ENCODE data around the gene CDCA4. TPM values are rescaled to one million over a fixed set of nuclear protein-coding genes. Genes with fewer than 3 reads are reported as not detected.

The CDCA4 gene
- polyA plus RNA-seq, 1 donor from 2014 or later, result 5.4 TPM

- H3K9ac ChIP-seq (ENCODE audit: low read length), result no peak overlapping the region
- no peak for TF ChIP-seq CTCF (IDR thresholded peaks at IDR 0.05; ENCODE audit: poor library complexity, severe bottlenecking)
- no peak for TF ChIP-seq TAF1 (IDR thresholded peaks at IDR 0.05; ENCODE audit: low read depth)
- no peak for TF ChIP-seq REST (IDR thresholded peaks at IDR 0.05; ENCODE audit: borderline replicate concordance)
- no peak for TF ChIP-seq EZH2 (IDR thresholded peaks at IDR 0.05; ENCODE audit: borderline replicate concordance, insufficient read depth, low read length, poor library complexity, severe bottlenecking)
- no peak for TF ChIP-seq SMC3 (conservative IDR thresholded peaks at IDR 0.05; ENCODE audit: poor library complexity)
- no peak for TF ChIP-seq EP300 (conservative IDR thresholded peaks at IDR 0.05; ENCODE audit: poor library complexity, severe bottlenecking)
- no peak for TF ChIP-seq POLR2AphosphoS5 (IDR thresholded peaks at IDR 0.05)
- no peak for TF ChIP-seq MXI1 (conservative IDR thresholded peaks at IDR 0.05; ENCODE audit: poor library complexity, severe bottlenecking)
- no peak for TF ChIP-seq RAD21 (conservative IDR thresholded peaks at IDR 0.05)
- H3K9me2 ChIP-seq (ENCODE audit: insufficient read depth, low read length), result no peaks in the 10 kb centered on the region
- H3K36me3 ChIP-seq (ENCODE audit: insufficient read depth, low read length), result no peaks in the 10 kb centered on the region
- no peak overlapping the region for H2AFZ ChIP-seq (ENCODE audit: low read depth, low read length)
- no peaks in the 10 kb centered on the region for H3K9me3 ChIP-seq (ENCODE audit: low read length)
- no peaks in the 10 kb centered on the region for H3F3A ChIP-seq (ENCODE audit: insufficient read depth, low read length, poor library complexity, severe bottlenecking)
- no peak overlapping the region for H3K4me3 ChIP-seq (ENCODE audit: low read length)
- H3K79me2 ChIP-seq (replicated peaks; ENCODE audit: insufficient read depth, low read length), result no peaks in the 10 kb centered on the region
- H3K4me2 ChIP-seq (ENCODE audit: low read length), result no peak overlapping the region
- no peaks in the 10 kb centered on the region for H4K20me1 ChIP-seq (ENCODE audit: insufficient read depth)
- no peaks in the 10 kb centered on the region for H3K27me3 ChIP-seq (ENCODE audit: insufficient read depth, low read depth, low read length)
- H3K27ac ChIP-seq (ENCODE audit: low read length), result no peak overlapping the region
Measured at GRCh38 chr14:105053996-105054395, 33.1 kb upstream of the CDCA4 start.

DNA sequence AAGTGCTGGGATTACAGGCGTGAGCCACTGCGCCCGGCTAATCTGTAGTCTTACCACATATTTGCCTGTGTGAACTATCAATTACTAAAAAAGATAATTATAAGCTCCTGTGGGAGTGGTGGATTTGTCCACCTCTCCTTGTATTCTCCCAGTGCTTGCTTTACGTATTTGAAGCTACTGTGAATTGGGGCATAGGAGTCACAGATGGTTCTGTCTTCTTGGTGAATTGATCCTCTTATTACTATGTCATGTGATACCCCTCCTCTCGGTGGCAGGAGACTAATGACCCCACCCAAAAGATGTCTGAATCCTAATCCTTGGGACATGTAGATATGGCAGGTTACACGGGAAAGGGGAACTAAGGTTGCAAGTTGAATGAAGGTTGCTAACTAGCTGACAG lies 32.5 kb upstream of the CDCA4 start:
- Histone ChIP-seq H3K79me2 (replicated peaks; ENCODE audit: insufficient read depth, low read length) (no peaks in the 10 kb centered on the region), H4K20me1 (ENCODE audit: insufficient read depth) (no peaks in the 10 kb centered on the region), H3K9me3 (ENCODE audit: low read length) (no peaks in the 10 kb centered on the region), H2AFZ (ENCODE audit: low read depth, low read length) (no peak overlapping the region), H3K27ac (ENCODE audit: low read length) (no peak overlapping the region), H3K9ac (ENCODE audit: low read length) (no peak overlapping the region), H3K4me3 (ENCODE audit: low read length) (no peak overlapping the region), H3F3A (ENCODE audit: insufficient read depth, low read length, poor library complexity, severe bottlenecking) (no peaks in the 10 kb centered on the region), H3K36me3 (ENCODE audit: insufficient read depth, low read length) (no peaks in the 10 kb centered on the region), H3K4me2 (ENCODE audit: low read length) (no peak overlapping the region), H3K9me2 (ENCODE audit: insufficient read depth, low read length) (no peaks in the 10 kb centered on the region), H3K27me3 (ENCODE audit: insufficient read depth, low read depth, low read length) (no peaks in the 10 kb centered on the region)
- no peak for TF ChIP-seq TAF1 (IDR thresholded peaks at IDR 0.05; ENCODE audit: low read depth)
- no peak for TF ChIP-seq SMC3 (conservative IDR thresholded peaks at IDR 0.05; ENCODE audit: poor library complexity)
- no peak for TF ChIP-seq CTCF (IDR thresholded peaks at IDR 0.05; ENCODE audit: poor library complexity, severe bottlenecking)
- no peak for TF ChIP-seq EZH2 (IDR thresholded peaks at IDR 0.05; ENCODE audit: borderline replicate concordance, insufficient read depth, low read length, poor library complexity, severe bottlenecking)
- no peak for TF ChIP-seq EP300 (conservative IDR thresholded peaks at IDR 0.05; ENCODE audit: poor library complexity, severe bottlenecking)
- TF ChIP-seq MXI1 (conservative IDR thresholded peaks at IDR 0.05; ENCODE audit: poor library complexity, severe bottlenecking), result no peak
- no peak for TF ChIP-seq REST (IDR thresholded peaks at IDR 0.05; ENCODE audit: borderline replicate concordance)
- TF ChIP-seq RAD21 (conservative IDR thresholded peaks at IDR 0.05), result no peak
- no peak for TF ChIP-seq POLR2AphosphoS5 (IDR thresholded peaks at IDR 0.05)

Data from neural cell (in vitro differentiated cells).